Upper lobe of left lung (tissue), 4 donors: ENCODE results near the gene ZNF564.

Experiments
- EP300 ChIP-seq, 4 donors: sonication (generic); formaldehyde crosslinking; IDR thresholded peaks; one replicate each; pipeline ENCODE4 v1.5.1; 2017; ENCODE audit warnings: antibody characterized with exemption in 4 of 4, control low read depth in 2 of 4
- POLR2A ChIP-seq, 4 donors: fragments of 450-650 bp; IDR thresholded peaks; one replicate each; pipeline ENCODE4 v1.5.1; 2016 to 2017; ENCODE audit warnings: antibody characterized with exemption in 4 of 4, mild to moderate bottlenecking in 2 of 4
- TF ChIP-seq, protein P1 (sequence below), 6 experiments: fragments of 450-650 bp in 4 of 6; fragments of 200-600 bp in 2 of 6; sonication (generic) in 2 of 6; IDR thresholded peaks; one replicate each; pipeline ENCODE4 v1.5.1; 2016 to 2019; ENCODE audit warnings: antibody characterized with exemption in 6 of 6

DNA sequence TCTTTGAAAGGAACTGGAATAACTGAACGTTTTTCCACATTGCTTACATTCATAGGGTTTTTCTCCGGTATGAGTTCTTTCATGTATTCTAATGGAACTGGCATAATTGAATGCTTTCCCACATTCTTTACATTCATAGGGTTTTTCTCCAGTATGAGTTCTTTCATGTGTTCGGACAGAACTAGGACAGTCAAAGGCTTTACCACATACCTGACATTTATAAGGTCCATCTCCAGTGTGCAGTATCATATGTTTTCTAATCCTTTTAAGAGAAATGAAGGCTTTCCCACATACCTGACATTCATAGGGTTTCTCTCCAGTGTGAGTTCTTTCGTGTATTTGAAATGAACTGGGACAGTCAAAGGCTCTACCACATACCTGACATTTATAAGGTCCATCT is 24.7 kb downstream of the ZNF564 start:
- TF ChIP-seq EP300 (IDR thresholded peaks at IDR 0.05) (no peak), POLR2A (IDR thresholded peaks at IDR 0.05) (no peak)
- TF ChIP-seq, protein P1, sequence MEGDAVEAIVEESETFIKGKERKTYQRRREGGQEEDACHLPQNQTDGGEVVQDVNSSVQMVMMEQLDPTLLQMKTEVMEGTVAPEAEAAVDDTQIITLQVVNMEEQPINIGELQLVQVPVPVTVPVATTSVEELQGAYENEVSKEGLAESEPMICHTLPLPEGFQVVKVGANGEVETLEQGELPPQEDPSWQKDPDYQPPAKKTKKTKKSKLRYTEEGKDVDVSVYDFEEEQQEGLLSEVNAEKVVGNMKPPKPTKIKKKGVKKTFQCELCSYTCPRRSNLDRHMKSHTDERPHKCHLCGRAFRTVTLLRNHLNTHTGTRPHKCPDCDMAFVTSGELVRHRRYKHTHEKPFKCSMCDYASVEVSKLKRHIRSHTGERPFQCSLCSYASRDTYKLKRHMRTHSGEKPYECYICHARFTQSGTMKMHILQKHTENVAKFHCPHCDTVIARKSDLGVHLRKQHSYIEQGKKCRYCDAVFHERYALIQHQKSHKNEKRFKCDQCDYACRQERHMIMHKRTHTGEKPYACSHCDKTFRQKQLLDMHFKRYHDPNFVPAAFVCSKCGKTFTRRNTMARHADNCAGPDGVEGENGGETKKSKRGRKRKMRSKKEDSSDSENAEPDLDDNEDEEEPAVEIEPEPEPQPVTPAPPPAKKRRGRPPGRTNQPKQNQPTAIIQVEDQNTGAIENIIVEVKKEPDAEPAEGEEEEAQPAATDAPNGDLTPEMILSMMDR (IDR thresholded peaks at IDR 0.05), result no peak
